ENCODE results near the gene PPP6R2.

PPP6R2 gene

DNA sequence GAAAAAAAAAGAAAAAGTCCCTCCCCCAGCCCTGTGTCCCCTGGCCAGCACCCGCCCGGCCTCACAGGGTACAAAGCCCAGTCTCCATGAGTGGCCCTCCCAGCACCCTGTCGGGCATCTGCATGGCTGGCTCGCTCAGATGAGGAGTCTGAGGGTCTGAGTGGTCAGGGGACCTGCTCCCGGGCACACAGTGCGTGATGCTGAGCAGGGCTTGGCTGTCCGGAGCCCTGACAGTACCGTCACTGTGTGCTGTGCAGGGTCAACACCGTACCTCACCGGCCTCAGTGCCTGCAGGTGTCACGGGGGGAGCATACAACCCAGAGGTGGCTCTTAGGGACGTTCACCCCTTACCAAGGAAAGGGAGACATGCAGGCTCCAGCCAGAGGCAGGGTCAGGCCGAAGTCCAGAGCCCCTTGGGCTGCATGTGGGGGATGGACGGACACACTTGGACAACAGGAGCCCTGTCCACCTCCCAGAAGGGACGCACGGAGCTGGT is 32.1 kb upstream of the PPP6R2 start:
- TF ChIP-seq, protein P1, sequence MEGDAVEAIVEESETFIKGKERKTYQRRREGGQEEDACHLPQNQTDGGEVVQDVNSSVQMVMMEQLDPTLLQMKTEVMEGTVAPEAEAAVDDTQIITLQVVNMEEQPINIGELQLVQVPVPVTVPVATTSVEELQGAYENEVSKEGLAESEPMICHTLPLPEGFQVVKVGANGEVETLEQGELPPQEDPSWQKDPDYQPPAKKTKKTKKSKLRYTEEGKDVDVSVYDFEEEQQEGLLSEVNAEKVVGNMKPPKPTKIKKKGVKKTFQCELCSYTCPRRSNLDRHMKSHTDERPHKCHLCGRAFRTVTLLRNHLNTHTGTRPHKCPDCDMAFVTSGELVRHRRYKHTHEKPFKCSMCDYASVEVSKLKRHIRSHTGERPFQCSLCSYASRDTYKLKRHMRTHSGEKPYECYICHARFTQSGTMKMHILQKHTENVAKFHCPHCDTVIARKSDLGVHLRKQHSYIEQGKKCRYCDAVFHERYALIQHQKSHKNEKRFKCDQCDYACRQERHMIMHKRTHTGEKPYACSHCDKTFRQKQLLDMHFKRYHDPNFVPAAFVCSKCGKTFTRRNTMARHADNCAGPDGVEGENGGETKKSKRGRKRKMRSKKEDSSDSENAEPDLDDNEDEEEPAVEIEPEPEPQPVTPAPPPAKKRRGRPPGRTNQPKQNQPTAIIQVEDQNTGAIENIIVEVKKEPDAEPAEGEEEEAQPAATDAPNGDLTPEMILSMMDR (IDR thresholded peaks at IDR 0.05; ENCODE audit: insufficient read depth, low read depth, low read length, missing control alignments): no peak
- no peak overlapping the region for H3K4me3 ChIP-seq (ENCODE audit: low read length)
- no peak for DNase-seq (ENCODE audit: low read depth)

DNA sequence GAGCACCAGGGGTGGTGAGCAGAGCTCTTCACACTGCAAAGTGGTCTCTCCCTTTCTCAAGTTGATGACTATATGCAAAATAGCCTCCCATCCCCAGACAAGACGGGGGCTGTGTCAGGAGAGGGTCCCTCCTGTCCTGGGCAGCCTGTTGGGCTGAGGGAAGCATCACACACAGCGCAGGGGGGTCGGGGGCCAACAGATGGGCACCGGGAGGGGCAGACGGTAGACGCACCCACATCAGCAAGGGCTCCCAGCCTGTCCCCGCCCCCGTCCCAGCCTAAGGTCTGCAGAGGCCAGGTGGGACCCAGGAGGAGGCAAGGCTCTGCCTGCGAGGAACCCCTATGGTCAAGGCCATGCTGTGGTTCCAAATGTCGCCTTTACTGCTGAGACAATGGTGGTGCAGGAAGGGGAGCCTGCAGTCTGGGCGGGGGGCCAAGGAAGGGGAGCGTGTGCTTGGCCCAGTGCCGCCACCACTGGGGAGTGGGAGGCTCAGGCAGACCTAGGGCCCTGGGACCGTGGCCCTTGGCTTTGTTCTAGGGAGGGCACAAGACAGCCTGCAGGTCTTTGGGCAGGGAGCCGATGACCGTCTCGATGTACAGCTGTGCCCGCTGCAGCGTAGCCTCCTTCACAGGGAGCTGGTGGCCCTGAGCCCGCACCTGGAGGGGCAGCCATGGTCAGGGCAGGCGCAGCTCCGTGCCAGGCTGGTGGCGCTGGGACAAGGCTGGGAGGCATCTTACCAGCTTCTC is 31.3 kb upstream of the PPP6R2 start:
- H3K4me3 ChIP-seq (ENCODE audit: low read length): no peak overlapping the region
- TF ChIP-seq, protein P1 (IDR thresholded peaks at IDR 0.05; ENCODE audit: insufficient read depth, low read depth, low read length, missing control alignments): no peak
- DNase-seq (ENCODE audit: low read depth): no peak

DNA sequence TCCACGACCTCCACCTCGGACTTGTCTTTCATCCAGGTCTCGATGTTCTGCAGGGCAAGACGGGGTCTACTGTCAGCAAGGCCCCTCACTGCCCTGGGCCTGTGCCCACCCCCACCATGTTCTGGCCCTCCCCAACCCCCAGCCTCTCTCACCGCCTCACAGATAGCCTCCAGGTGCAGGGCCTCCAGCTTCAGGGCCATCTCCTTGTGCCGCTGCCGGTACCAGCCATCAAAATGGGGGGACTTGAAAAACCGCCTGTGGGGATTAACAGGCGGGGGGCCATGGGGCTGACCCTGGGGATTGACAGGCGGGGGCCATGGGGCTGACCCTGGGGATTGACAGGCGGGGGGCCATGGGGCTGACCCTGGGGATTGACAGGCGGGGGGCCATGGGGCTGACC is 30.8 kb upstream of the PPP6R2 start:
- TF ChIP-seq, protein P1 (IDR thresholded peaks at IDR 0.05; ENCODE audit: insufficient read depth, low read depth, low read length, missing control alignments): no peak
- no peak overlapping the region for H3K4me3 ChIP-seq (ENCODE audit: low read length)
- no peak for DNase-seq (ENCODE audit: low read depth)

DNA sequence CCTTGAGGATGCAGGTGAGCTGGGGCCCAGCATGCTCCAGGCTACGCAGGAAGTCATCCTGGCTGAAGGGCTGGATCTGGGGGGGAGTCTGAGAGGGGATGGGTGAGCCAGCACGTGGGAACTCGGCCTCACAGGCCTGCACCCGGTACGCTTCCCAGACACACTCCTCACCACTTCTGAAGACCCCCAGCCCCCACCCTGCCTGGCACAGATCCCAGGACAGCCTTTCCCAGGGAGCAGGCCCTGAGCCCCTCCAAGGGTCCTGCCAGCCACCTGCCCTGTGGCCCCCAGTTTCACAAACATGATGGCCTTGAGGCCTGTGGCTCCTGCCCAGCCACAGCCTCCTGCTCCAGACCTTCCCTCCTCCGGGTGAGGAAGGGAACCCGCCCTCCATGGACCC is 30.1 kb upstream of the PPP6R2 start:
- DNase-seq (ENCODE audit: low read depth): no peak
- TF ChIP-seq, protein P1 (IDR thresholded peaks at IDR 0.05; ENCODE audit: insufficient read depth, low read depth, low read length, missing control alignments): no peak
- no peak overlapping the region for H3K4me3 ChIP-seq (ENCODE audit: low read length)

DNA sequence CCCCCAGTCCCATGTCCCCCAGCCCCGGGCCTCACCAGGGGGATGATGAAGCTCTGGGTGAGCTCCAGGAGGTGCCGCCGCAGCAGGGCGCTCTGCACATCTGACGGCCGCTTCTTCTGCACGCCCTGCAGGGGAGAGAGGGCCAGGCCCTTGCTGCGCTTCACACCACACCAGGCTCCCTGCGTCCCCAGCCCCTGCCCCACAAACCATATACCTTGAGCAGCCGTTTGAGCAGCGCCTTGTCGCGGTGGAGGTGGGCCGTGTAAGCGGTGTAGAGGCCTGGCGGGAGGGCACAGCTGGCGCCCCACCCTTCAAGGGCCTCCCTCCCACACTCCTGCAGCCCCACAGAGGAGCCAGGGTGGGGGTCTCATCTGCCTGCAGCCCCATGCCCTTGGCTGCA is 29.5 kb upstream of the PPP6R2 start:
- H3K4me3 ChIP-seq (ENCODE audit: low read length): no peak overlapping the region
- no peak for DNase-seq (ENCODE audit: low read depth)
- TF ChIP-seq, protein P1 (IDR thresholded peaks at IDR 0.05; ENCODE audit: insufficient read depth, low read depth, low read length, missing control alignments): no peak

DNA sequence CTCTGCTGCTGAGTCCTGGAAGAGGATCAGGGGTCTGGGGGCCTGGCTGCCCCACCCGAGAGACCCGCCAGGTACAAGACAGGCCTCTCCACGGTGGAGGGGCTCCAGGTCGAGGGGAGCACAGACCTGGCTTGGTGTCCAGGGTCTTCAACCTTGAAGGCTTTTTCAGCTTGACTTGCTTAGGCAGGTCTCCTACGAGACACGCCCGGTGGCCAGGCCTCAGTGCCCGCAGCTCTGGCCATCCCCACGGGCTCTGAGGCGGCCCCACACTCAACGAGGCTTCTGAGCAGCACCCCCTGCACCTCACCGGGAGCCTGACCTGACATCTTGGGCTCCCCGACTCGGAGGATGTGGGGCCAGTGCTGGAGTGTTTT is 29.1 kb upstream of the PPP6R2 start:
- no peak overlapping the region for H3K4me3 ChIP-seq (ENCODE audit: low read length)
- no peak for DNase-seq (ENCODE audit: low read depth)
- TF ChIP-seq, protein P1 (IDR thresholded peaks at IDR 0.05; ENCODE audit: insufficient read depth, low read depth, low read length, missing control alignments): no peak

Measured in epithelial cell of esophagus (primary cell).